NCI-H146 treated with DMSO at 0.1 percent for 48 hours (cell line): ENCODE results near the gene HSPA2.
A peak's percentile ranks its signal among the peaks of the same experiment; 100 is the strongest.

ENCODE experiments used
- DNase-seq: peaks from one replicate; lab custom pipeline; 2025; ENCODE audit not compliant: unreplicated experiment; lab: John Stamatoyannopoulos, UW

HSPA2 gene

DNA sequence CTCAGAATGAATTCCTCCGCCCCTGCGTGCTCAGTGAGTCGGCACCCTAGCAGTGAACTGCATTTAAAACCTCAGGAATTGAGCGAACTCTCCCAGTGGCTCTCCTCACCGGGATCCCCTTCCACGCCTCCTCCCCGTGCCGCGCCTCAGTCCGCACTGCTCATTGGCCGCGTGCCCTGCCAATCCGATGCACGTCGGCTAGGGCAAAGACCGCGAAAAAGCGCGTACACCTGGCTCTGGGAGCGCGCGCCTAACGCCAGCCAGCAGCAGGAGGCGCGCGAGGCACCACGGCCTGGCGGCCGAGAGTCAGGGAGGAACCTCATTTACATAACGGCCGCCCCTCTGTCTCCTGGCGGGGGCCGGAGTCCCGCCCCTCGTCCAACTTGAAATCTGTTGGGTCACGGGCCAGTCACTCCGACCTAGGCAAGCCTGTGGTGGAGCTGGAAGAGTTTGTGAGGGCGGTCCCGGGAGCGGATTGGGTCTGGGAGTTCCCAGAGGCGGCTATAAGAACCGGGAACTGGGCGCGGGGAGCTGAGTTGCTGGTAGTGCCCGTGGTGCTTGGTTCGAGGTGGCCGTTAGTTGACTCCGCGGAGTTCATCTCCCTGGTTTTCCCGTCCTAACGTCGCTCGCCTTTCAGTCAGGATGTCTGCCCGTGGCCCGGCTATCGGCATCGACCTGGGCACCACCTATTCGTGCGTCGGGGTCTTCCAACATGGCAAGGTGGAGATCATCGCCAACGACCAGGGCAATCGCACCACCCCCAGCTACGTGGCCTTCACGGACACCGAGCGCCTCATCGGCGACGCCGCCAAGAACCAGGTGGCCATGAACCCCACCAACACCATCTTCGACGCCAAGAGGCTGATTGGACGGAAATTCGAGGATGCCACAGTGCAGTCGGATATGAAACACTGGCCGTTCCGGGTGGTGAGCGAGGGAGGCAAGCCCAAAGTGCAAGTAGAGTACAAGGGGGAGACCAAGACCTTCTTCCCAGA, at the start of gene HSPA2:
Gene HSPA2 (plus strand): TSS at position 534 of the 995 bp plus-strand sequence. CDS start 109 bp downstream, at position 643.
- no peak for DNase-seq

DNA sequence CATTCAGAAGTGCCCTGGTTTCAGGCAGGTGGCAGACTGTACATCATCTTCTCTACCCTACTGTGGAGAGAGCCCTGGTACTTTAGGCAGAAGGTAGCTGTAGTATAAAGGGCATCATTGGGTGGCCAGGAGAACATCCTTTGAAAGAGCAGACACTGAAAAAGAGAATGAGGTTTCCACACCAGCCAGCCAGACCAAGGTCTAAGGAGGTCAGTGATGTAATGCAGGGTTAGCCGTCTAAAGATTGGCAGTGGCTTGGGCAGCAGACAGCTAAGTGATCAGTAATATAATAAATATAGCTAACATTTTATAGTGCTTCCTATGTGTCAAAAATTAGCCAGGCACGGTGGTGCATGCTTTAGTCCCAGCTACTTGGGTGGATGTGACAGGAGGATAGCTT, 48.9 kb upstream of the HSPA2 start:
- DNase-seq, result no peak

DNA sequence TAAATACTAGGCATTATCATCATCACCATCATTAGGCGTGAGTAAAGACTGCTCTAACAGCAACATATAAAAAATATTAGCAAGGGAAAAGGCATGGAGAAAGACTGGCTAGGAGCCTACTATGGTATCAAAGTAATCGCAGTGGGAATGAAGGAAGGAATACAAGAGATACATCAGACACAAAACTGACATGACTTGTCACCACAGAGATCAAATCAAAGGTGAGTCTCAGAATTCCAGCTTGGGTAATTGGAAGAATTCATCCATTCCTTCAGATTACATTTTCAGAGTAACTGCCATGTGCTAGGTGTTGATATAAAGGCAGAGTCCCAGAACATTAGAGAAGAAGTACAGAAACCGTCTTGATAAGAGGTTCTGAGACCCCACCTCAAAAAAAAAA, 47.1 kb upstream of the HSPA2 start:
- no peak for DNase-seq

DNA sequence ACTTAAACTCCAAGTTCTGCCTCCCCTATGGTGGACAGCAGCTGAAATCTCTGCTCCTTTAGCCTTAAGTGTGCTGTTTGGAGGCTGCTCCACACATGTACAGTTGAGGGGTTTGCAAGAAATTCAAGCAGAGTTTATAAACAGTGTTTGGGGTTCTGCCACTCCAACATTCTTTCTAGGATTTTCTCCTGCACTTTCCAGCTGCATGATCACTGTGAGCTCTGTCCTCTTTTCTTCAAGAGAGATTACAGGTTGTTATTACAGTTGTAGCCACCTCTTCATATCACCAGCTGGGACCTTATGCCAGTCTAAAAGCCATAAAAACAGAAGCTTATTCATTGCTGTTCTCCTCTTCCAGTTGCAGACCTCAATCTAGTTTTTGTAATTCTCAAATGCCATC, 45.3 kb upstream of the HSPA2 start:
- no peak for DNase-seq

DNA sequence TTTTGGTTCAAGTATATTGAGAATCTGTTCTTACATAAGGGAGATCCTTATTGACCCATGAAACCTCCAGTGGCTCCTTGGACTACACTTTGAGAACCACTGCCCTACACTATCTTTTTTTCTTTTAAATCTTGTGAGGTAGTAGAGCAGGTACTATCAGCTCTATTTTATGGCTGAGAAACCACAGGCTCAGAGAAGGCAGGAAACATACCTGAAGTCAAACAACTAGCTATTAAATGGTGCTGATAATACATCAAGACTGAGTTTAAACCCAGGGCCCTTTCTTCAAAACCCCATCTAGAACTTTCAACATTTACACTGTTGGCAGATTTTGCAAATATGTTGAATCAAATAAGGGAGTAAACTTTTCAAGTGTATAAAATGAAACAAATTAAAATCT, 43.8 kb upstream of the HSPA2 start:
- DNase-seq, result no peak

DNA sequence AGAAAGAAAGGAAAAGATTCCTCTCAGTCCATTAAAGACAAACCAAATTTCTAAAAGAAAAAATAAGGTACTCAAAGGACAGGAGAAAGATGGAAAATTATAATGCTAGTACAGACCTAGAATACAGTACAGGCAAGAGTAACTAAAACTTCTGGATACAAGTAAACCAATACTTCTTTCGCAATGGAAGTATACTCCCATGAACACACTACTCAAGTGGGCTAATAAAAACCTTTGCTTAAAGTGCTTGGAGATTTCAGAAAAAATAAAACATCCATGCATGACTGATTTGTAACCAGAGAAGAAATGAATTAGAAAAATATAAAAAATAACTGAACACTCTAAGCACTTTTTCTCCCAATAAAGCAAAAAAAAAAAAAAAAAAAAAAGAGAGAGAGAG, 40.5 kb upstream of the HSPA2 start:
- DNase-seq, result no peak

DNA sequence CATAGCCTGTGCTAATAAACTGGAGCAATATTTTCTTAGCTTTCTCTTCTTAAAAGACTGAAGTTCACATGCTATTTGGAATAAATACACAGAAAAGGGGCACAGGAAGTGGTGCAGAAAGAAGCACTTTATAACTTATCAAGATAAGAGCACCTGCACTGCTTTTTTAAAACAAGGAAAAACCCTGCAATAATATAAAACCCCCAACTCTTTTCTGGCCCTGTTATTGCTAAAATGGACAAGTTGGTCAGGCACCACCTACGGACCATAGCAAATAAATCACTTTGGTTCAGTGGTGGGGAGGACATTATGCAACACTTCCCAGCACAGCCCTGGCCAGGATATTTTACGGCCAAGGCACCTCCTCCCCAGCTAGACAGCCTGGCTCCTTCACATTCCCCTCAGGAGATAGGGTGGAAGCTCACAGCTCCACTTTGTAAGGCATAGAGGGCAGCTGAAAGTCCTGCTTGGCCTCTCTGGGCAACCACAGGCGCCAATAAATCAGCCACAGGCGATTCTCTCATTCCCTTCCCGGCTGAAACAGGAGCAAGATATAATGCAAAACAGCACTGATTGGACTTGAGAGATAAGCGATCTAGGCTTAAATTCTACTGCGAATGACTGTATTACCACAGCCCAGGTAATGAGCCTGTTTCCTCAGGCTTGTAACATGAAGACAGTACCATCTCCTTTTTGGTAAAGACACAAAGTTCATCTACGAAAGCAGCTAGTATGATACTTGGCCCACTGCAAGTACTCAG, 39.0 kb upstream of the HSPA2 start:
- DNase-seq, result no peak

DNA sequence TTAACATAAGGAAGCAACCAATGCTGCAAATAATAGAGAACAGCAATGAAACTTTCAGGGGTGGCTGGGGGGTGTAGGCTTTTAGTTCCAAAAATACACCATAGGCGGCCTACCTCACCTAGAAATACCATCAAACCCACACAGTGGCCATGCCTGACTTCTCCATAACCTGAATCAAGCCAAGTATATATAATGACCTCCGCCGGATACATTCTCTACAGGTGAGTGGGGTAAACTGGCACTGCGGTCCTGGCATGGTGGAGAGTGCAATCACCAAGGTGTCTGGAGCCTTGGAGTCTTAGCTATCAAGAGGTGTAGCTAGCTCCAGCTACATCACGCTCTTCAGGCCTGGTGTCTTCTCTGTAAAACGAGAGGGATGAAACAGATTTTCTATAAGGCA, 38.1 kb upstream of the HSPA2 start:
- DNase-seq, result no peak

DNA sequence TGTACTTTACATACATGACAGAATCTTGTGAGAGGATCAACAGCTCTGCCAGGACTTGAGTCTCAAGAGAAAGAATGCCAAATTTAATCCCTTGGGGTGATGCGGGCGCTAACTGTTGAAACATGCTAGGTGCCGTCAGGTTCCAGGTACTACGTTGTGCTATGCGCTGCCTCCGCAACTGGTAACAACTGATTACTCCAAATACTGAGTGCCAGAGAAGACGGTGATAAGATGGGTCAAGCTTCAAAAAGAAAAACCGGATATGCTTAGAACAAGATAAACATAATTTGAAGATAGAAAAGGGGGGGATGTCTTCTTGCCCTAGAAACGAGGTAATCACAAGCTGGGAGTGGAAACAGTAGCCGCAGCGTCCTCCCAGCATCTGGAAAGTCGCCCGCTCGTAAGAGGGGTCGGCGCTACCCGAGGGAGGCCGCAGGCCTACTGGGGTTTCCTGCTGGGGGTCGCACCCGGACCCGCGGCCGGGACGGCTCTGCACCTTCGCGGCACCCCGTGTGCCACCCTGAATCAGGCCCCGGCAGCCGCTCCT, 37.6 kb upstream of the HSPA2 start:
- no peak for DNase-seq

DNA sequence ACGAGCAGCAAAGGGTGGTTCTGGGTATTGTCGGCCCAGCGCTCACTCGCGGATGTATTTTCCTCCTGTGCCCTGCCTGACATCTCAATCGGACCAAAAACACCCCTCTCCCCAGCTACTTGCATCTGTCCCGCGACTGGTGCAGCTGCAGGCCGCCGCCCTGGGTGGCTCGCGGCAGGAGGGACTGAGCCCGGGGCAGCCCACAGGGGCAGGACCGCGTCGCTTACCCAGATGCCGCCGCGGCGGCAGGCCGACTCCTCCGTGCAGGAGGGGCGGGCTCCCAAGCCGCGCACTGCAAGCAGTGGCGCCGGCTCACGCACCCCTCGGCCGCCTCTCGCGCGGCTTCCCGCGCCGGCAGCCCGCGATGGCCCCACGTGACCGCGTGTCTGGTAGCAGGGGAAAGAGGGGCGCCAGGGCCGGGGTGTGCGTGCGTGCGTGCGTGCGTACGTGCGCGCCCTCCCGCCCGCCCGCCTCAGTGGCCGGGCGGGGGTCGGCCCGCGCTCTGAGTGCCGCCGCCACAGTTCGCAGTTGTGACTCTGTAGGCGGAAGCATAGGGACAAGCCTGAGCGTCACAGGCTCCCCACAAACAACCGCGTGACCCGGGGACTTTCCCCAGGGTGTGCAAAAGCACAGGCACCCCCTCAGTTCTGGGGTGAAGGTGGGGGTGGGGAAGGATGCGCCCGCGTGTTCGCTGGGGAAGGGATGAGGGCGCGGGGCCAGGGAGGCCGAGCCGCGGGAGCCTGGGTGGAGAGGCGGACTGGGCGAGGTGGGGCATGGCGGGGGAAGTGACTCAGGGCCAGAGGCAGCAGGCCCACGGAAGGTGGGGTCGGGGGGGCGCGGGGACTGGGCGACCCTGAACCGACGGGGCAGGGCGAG, 36.9 kb upstream of the HSPA2 start, which contains the start of gene ZBTB25:
Gene ZBTB25 (minus strand): TSS at position 405 of the 876 bp plus-strand sequence. CDS start 13,305 bp downstream, outside the sequence.
- peak; percentile 67 for DNase-seq

DNA sequence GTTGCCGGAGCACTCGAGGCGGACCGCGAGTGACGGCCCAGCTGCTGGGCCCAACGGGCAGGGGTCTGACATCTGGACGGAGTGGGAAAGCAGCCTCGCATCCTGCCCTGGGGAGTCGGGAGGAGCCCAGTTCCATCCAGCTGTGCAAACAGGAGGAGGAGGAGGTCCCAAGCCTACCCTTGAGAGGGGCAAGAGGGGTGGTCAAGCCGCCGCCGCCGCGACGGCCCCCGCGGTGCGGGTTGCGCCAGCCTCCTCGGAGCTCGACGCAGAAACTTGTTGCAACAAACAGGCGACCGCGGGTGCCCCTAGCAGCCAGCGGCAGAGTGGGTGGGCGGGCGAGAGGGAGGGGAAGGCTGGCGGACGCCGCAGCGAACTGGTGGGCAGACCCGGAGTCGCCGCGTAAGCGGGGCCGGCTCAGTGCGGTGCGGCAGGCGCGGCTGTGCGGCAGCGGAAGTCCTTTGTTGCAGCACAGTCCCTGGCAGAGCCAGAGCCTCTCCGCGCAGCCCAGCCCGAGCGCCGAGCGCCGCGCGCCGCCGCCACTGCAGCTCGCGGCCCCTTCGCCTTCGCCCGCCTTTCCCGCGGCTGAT, 36.1 kb upstream of the HSPA2 start, which contains the start of gene ZBTB1:
Gene ZBTB1 (plus strand): TSS at position 461 of the 587 bp plus-strand sequence. CDS start 16,735 bp downstream, outside the sequence.
- DNase-seq, result peak; percentile 56

DNA sequence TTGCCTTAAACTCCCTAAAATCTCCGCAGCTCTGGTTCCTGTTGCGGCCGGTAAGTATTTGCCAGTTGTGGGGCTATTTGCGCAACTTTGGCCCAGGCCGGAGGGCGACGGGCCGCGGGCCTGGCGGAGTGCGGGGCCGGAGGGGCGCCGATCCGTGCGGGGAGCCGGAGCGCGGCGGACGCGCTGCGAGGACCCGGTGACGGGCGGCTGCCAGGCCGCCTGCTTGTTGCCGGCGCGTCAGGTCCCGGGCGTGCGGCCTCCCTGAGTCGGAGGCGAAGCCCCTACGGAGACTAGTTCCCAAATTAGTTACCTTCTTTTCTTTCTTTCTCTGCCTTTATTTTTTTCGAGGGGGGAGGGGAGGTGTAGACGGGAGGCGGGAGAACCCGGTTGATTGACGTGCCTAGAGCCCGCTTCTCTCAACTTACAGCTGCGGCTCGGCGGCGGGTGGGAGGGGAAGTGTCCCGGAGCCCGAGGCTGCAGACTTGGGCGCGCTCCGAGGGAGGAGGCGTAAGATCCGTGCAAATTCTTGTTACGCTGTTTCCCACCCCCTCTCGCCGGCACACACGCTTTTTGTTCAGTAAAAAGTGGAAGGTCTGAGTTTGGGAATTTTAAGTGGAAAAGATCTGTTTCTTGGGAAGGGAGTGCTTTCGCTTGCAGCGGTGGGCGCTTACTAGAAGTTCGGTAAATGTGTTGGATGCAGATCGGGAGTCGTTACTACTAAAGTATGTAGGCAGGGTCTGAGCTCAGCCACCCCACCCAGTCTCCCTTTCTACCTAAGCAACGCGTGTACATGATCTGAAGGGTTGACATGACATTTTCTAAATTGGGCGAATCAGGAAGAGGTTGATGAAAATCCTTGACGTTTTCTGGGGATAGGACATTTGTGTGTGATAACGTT, 35.4 kb upstream of the HSPA2 start:
- DNase-seq, result peak; percentile 20

DNA sequence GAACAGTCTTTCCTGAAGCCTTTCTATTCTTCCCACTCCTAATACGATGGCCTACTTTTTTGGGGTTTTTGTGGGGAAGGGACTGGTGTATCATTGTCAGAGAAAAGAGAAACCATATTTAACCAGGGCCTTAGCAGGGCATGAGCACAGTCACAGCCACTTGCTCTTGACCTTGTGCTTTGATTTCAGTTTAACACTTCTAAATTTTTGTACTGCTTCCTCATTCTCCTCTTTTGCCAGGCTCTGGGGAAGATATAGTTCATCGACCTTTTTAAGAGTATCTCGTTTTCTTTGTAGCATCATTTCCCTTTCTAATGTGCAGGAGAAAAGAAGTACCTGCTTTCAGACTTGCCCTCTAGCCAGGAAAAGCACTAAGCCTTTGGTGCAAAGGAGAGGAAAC, 33.8 kb upstream of the HSPA2 start:
- DNase-seq, result no peak

DNA sequence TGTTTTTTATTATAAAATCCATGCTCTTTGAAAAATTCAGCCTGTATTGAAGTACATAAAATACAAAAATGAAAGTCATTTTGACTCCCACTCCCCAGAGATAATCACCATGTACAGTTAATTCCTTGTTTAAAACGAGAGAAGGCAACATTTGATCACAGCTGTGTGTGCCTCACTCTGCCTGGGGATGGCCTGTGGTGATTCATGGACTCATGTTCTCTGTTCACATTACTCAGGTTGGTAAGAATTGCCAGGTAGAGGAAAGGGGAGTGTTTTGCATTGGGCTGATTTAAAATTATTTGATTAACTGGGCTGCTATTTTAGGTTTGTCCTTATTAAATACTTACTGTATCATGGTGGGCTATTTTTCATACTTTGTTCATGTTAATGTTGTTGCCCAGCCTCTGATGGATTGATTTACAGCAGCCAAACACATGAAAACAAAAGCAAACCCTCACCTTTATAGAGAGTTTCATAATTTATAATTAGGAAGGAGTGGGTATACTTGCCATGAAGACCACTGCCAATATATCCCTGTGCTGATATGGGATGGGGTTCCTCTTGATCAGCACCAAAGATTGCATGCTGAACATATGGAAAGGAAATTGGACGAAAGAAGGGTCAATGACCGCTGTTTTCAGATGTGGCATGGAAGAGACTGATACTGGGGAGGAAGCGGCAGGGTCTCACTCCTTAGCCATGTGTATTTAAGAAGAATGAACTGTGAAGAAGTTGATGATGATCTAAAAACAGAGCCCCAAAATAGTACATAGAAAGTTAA, 33.0 kb upstream of the HSPA2 start:
- no peak for DNase-seq

DNA sequence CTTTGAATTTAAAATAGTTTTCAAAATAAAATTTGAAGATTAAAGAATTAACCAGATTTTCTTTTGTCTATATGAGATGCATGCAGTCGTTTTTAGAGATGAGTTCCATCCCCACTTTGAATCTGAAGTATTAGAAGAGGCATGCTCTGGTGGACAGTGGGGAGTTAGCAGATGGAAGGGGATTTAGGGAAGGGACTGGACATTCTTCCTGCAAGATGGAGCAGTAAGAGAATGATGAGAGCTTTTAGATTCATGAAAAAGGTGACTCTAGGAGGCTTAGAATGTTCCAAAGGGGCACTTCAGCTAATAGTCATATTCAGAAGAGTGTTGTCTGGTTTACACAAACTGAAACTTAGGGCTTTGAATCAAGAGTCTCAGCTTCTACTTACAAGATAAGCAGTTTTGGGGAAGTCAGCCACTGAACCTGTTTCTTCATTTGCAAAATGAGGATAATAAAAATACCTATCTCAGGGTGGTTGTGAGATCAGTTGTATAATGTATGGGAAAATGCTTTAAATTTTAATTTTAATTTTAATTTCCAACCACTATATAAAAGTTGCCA, 32.2 kb upstream of the HSPA2 start:
- DNase-seq, result no peak

DNA sequence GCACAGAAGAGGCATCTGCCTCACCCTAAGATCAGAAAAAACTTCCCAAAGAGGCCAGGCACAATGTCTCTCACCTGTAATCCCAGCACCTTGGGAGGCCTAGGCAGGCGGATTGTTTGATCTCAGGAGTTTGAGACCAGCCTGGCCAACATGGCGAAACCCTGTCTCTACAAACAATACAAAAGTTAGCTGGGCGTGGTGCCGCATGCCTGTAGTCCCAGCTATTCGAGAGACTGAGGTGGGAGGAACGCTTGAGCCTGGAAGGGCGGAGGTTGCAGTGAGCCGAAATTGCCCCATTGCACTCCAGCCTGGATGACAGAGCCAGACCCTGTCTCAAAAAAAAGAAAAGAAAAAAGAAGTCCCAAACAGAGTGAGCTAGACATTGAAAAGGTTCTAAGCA, 31.5 kb upstream of the HSPA2 start:
- no peak for DNase-seq

DNA sequence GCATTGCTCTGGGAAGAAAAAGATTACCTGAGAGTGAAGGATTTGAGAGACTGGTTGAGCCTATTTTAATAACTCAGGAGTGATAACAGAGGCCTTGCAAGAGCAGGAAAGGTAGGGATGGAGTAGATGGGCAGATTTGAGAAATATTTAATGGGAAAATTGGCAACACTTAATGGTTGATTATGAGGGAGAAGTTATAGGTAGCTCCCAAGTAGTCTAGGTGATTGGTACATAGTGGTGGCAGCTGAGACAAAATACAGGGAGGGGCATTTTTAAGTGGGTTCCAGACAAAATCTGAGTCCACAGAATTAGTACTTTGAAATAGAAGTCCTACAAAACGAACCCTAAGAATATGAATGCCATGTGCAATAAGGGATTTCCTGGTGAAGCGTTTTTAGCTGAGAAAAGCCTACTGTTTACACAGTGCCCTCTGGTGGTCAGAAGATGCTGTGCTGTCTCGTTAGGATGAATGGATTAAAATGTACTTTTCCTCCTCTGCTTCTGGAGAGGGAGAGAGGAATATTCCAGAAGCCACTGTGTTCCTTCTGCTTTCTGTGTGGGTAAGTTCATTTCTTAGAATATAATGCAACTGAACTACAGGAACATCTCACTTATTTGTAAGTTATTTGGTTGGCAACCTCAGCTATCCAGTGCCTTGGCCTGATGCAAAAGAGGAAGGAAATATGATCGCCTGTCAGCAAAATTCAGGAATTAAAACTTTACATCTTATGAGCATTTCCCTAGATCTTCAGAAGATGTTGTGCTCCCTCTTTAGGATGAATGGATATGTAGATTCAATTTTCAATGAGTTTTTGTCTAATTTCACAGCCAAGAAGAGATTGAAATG, 29.5 kb upstream of the HSPA2 start:
- DNase-seq, result peak; percentile 18
